Transverse colon (tissue), 3 donors: ENCODE results near the gene SLC11A1.

Experiments
- POLR2A ChIP-seq: fragments of 450-650 bp; IDR thresholded peaks from one replicate; pipeline ENCODE4 v1.6.1; 2016; ENCODE audit warnings: antibody characterized with exemption, mild to moderate bottlenecking, moderate library complexity
- TF ChIP-seq, protein P1 (sequence below), 5 experiments: fragments of 200-600 bp in 3 of 5; fragments of 450-650 bp in 2 of 5; sonication (generic) in 3 of 5; IDR thresholded peaks; 1 replicate in 2 of 5; 2 replicates in 3 of 5; pipeline ENCODE4 v1.5.1; 2016 to 2017; ENCODE audit warnings: antibody characterized with exemption in 5 of 5, inconsistent platforms in 3 of 5, mild to moderate bottlenecking in 2 of 5, moderate library complexity in 1 of 5

- TF ChIP-seq, protein P1, sequence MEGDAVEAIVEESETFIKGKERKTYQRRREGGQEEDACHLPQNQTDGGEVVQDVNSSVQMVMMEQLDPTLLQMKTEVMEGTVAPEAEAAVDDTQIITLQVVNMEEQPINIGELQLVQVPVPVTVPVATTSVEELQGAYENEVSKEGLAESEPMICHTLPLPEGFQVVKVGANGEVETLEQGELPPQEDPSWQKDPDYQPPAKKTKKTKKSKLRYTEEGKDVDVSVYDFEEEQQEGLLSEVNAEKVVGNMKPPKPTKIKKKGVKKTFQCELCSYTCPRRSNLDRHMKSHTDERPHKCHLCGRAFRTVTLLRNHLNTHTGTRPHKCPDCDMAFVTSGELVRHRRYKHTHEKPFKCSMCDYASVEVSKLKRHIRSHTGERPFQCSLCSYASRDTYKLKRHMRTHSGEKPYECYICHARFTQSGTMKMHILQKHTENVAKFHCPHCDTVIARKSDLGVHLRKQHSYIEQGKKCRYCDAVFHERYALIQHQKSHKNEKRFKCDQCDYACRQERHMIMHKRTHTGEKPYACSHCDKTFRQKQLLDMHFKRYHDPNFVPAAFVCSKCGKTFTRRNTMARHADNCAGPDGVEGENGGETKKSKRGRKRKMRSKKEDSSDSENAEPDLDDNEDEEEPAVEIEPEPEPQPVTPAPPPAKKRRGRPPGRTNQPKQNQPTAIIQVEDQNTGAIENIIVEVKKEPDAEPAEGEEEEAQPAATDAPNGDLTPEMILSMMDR (IDR thresholded peaks at IDR 0.05), result no peak
- TF ChIP-seq POLR2A, result no peak
These were observed 47.5 kb upstream of the SLC11A1 start for GRCh38 chr2:218334531-218334930.
